Body of pancreas (tissue), 4 donors: Measurements from ENCODE around the gene FAM83D. TPM values are rescaled to one million over a fixed set of nuclear protein-coding genes. Genes with fewer than 3 reads are reported as not detected.

Experiments used
- ATAC-seq: fragments of 150-250 bp; one replicate; pipeline ENCODE4 v1.9.1; 2016
- DNase-seq, 4 donors: peaks; one replicate each; pipeline ENCODE4 v3.0.0-alpha.2; 2019
- H3K27ac ChIP-seq, 4 donors: fragments of 200-600 bp; sonication (generic); 1 replicate in 3 of 4; 2 replicates in 1 of 4; pipeline versions ENCODE4 v1.5.1 to v1.6.1; 2016 to 2019; ENCODE audit warnings: mild to moderate bottlenecking in 1 of 4, mixed read lengths in 1 of 4, moderate library complexity in 1 of 4
- H3K27me3 ChIP-seq, 2 donors: fragments of 200-600 bp; sonication (generic); one replicate each; pipeline ENCODE4 v1.6.0; 2016; ENCODE audit warnings: mild to moderate bottlenecking in 1 of 2
- H3K36me3 ChIP-seq, 2 donors: fragments of 200-600 bp; sonication (generic); replicated peaks in 1 of 2; 2 replicates each; pipeline ENCODE4 v1.5.1; 2016; ENCODE audit warnings: low read depth in 2 of 2; ENCODE audit not compliant: insufficient read depth in 1 of 2
- H3K4me1 ChIP-seq: fragments of 200-600 bp; sonication (generic); one replicate; pipeline ENCODE4 v1.6.0; 2016
- H3K4me3 ChIP-seq, 2 donors: fragments of 200-600 bp; sonication (generic); 1 replicate in 1 of 2; 2 replicates in 1 of 2; pipeline ENCODE4 v1.5.1; 2016 to 2019
- H3K9me3 ChIP-seq, 3 donors: fragments of 200-600 bp; sonication (generic); 1 replicate in 2 of 3; 2 replicates in 1 of 3; pipeline ENCODE4 v1.5.1; 2016
- POLR2A ChIP-seq, 3 donors: fragments of 450-650 bp; IDR thresholded peaks; one replicate each; pipeline ENCODE4 v1.6.1; 2016; ENCODE audit warnings: antibody characterized with exemption in 3 of 3, mild to moderate bottlenecking in 2 of 3
- WGBS, 2 donors: methylation state at CpG; one replicate each; pipeline ENCODE4 v1.1.5; 2017; 5-methylcytosine and 5-hydroxymethylcytosine counted together
- intact Hi-C: fragments of 100-400 bp; cut with DNase I; formaldehyde crosslinking; loops from one replicate; pipeline ENCODE4 v1.15.1; 2023
- total RNA-seq, 2 donors: library from RNA; depleted of rRNA; stranded (reverse); fragments of >200 nt; gene quantifications; one replicate each; pipeline ENCODE4 v1.1.0, GENCODE V29; 2016
- TF ChIP-seq, protein P1 (sequence below), 7 experiments: fragments of 450-650 bp in 4 of 7; fragments of 200-600 bp in 3 of 7; sonication (generic) in 3 of 7; IDR thresholded peaks; one replicate each; pipeline ENCODE4 v1.5.1; 2016 to 2019; ENCODE audit warnings: antibody characterized with exemption in 7 of 7

Gene FAM83D
- total RNA-seq, 2 donors from 2014 or later, result 0.52 TPM; not detected in 1

DNA sequence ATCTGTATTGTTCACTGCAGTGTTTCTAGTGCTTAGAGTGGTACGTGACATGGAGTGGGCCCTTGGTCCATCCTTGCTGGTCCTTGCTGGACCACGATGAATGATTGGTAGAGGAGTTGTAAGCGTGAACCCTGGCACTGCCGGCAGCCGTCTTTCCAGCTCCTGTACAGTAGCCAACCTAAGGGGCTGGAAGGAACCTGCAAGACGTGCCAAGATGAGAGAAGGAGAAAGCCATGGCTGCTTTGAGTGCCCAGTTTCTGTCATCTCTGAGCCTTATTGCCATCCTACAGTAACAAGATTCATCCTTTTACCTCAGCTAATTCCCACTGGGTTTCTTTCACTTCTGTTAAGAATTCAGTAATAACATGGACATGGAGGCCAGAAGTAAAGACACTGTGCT lies 41.9 kb downstream of the FAM83D start:
- Histone ChIP-seq H3K27ac (no peak overlapping the region), H3K9me3 (no peaks in the 10 kb centered on the region), H3K27me3 (no peaks in the 10 kb centered on the region), H3K4me1 (peaks cover 3% of the 10 kb centered on the region), H3K36me3 (no peaks in the 10 kb centered on the region), H3K4me3 (no peak overlapping the region)
- WGBS, 2 donors, result 80 to 87% methylated on average over 6 of the region's 6 CpGs
- DNase-seq (no peak), ATAC-seq (no peak)
- intact Hi-C loops, result no loop called here
- TF ChIP-seq, protein P1, sequence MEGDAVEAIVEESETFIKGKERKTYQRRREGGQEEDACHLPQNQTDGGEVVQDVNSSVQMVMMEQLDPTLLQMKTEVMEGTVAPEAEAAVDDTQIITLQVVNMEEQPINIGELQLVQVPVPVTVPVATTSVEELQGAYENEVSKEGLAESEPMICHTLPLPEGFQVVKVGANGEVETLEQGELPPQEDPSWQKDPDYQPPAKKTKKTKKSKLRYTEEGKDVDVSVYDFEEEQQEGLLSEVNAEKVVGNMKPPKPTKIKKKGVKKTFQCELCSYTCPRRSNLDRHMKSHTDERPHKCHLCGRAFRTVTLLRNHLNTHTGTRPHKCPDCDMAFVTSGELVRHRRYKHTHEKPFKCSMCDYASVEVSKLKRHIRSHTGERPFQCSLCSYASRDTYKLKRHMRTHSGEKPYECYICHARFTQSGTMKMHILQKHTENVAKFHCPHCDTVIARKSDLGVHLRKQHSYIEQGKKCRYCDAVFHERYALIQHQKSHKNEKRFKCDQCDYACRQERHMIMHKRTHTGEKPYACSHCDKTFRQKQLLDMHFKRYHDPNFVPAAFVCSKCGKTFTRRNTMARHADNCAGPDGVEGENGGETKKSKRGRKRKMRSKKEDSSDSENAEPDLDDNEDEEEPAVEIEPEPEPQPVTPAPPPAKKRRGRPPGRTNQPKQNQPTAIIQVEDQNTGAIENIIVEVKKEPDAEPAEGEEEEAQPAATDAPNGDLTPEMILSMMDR (IDR thresholded peaks at IDR 0.05), result no peak
- TF ChIP-seq POLR2A (IDR thresholded peaks at IDR 0.05), result no peak

DNA sequence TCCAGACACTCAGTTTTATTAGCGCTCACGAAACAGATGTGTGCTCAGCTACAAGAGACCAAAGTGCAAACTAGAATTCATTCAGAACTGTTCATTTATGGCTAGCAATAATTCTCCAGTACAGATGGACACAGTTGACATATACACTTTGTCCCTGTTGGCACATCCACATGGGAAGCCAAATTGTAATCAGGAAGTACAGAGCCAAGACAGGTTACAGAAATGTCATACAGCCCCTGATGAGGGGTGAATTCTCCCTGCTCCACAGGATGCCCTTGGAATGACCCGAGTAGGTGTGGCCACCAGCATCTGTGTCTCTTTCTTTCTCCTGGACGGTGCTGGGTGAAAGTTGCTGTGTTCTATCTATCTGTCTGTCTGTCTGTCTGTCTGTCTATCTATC lies 43.5 kb downstream of the FAM83D start:
- intact Hi-C loops, result no loop called here
- WGBS, 2 donors, result 90 to 93% methylated on average over 2 to 4 of the region's 4 CpGs
- ATAC-seq (no peak), DNase-seq (no peak)
- TF ChIP-seq, protein P1 (IDR thresholded peaks at IDR 0.05), result no peak
- no peak for TF ChIP-seq POLR2A (IDR thresholded peaks at IDR 0.05)
- H3K9me3 ChIP-seq, result no peaks in the 10 kb centered on the region
- H3K27me3 ChIP-seq, result no peaks in the 10 kb centered on the region
- H3K4me3 ChIP-seq, result no peak overlapping the region
- H3K27ac ChIP-seq, result no peak overlapping the region
- no peaks in the 10 kb centered on the region for H3K4me1 ChIP-seq
- H3K36me3 ChIP-seq, result no peaks in the 10 kb centered on the region

DNA sequence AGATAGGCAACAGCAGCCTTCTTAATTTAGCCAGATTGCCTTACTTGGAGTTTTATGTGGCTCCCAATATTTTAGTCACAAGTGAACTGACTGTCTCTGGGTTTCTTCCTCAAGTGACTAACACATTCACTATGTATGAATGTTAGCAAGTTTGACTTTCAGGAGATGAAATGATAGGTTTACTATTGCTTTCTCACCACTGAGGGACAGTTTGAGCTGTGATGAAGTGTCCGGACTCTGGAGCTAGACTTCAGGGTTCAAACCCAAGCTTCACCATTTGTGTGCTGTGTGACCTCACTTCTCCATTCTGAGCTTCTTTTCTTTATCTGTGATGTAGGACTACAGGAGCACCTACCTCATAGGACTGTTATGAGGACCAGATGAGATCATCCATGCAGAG lies 44.1 kb downstream of the FAM83D start:
- Histone ChIP-seq H3K4me1 (no peaks in the 10 kb centered on the region), H3K4me3 (no peak overlapping the region), H3K9me3 (no peaks in the 10 kb centered on the region), H3K36me3 (no peaks in the 10 kb centered on the region), H3K27ac (no peak overlapping the region), H3K27me3 (no peaks in the 10 kb centered on the region)
- ATAC-seq, result no peak
- intact Hi-C loops, result no loop called here
- DNase-seq, result no peak
- TF ChIP-seq, protein P1 (IDR thresholded peaks at IDR 0.05), result no peak
- TF ChIP-seq POLR2A (IDR thresholded peaks at IDR 0.05), result no peak
- 83 to 100% methylated on average over 1 of the region's 1 CpG for WGBS, 2 donors

DNA sequence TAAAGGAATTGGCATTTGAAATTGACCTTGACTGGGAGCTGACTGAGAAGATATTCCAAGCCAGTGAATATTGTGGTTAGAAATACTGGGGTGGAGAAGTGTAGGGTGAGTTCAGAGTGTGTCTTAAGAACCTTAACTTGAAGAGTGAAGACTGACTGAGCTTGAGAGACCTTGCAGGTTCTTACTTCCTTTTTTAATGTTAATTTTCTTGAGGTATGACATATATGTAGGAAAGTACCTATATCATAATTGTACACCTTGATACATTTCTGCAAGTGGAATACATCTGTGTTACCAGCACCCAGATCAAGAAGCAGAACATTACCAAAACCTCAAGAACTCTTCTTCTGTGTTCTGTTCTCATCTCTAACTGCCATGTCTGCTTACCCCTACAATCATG lies 46.9 kb downstream of the FAM83D start:
- Histone ChIP-seq H3K4me1 (no peaks in the 10 kb centered on the region), H3K9me3 (no peaks in the 10 kb centered on the region), H3K36me3 (no peaks in the 10 kb centered on the region), H3K27me3 (no peaks in the 10 kb centered on the region), H3K4me3 (no peak overlapping the region), H3K27ac (no peak overlapping the region)
- intact Hi-C loops, result no loop called here
- ATAC-seq (no peak), DNase-seq (no peak)
- TF ChIP-seq, protein P1 (IDR thresholded peaks at IDR 0.05), result no peak
- TF ChIP-seq POLR2A (IDR thresholded peaks at IDR 0.05), result no peak

DNA sequence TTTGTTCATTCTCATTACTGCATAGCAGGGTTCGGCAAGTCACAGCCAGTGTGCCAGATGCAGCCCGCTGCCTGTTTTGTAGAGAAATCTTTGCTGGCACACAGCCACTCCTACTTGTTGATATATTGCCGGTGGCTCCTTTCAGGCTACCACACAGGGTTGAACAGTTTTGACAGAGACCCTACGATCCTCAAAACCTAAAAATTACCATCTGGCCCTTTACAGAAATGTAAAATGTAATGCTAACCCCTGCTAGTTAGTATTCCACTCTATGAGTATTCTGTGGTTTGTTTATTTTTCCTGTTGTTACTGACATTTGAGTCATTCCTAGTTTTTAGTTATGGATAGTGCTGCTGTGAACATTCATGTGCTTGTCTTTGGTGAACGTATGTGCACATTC lies 47.4 kb downstream of the FAM83D start:
- H3K4me1 ChIP-seq, result no peaks in the 10 kb centered on the region
- no peaks in the 10 kb centered on the region for H3K27me3 ChIP-seq
- no peak overlapping the region for H3K27ac ChIP-seq

More for the DNA sequence above, 47.4 kb downstream of the FAM83D start:
- H3K4me3 ChIP-seq, result no peak overlapping the region
- H3K9me3 ChIP-seq, result no peaks in the 10 kb centered on the region
- 39 to 59% methylated on average over 5 of the region's 5 CpGs for WGBS, 2 donors
- H3K36me3 ChIP-seq, result no peaks in the 10 kb centered on the region
- intact Hi-C loops, result no loop called here
- no peak for TF ChIP-seq POLR2A (IDR thresholded peaks at IDR 0.05)
- TF ChIP-seq, protein P1 (IDR thresholded peaks at IDR 0.05), result no peak
- DNase-seq, result peak; percentile 19 to 60 (median 42)
- ATAC-seq, result no peak
